Testis (tissue), 3 donors: Measurements from ENCODE around the gene FEN1. TPM values are rescaled to one million over a fixed set of nuclear protein-coding genes. Genes with fewer than 3 reads are reported as not detected.

Experiments
- DNase-seq: peaks from one replicate; pipeline ENCODE4 v3.0.0-alpha.2; 2019
- H3K27ac ChIP-seq, 2 donors: fragments of 200-600 bp; sonication (generic); one replicate each; pipeline ENCODE4 v1.5.1; 2019
- H3K27me3 ChIP-seq: fragments of 200-600 bp; sonication (generic); one replicate; pipeline ENCODE4 v1.5.1; 2019
- H3K36me3 ChIP-seq: fragments of 200-600 bp; sonication (generic); one replicate; pipeline ENCODE4 v1.5.1; 2017; ENCODE audit warnings: low read depth; ENCODE audit errors: missing control alignments
- H3K4me1 ChIP-seq: fragments of 200-600 bp; sonication (generic); one replicate; pipeline ENCODE4 v1.5.1; 2019
- H3K4me3 ChIP-seq, 2 donors: fragments of 200-600 bp; sonication (generic); one replicate each; pipeline ENCODE4 v1.5.1; 2017 to 2019
- H3K9me3 ChIP-seq: fragments of 200-600 bp; sonication (generic); one replicate; pipeline ENCODE4 v1.5.1; 2017
- POLR2A ChIP-seq: fragments of 450-650 bp; IDR thresholded peaks from one replicate; pipeline ENCODE4 v1.6.1; 2017; ENCODE audit warnings: antibody characterized with exemption, mild to moderate bottlenecking, moderate library complexity
- WGBS, 2 donors: methylation state at CpG; one replicate each; pipeline ENCODE4 v1.1.5; 2018; 5-methylcytosine and 5-hydroxymethylcytosine counted together
- intact Hi-C: fragments of 100-400 bp; cut with DNase I; formaldehyde crosslinking; loops from one replicate; pipeline ENCODE4 v1.15.1; 2023; ENCODE audit warnings: low total_unique reads
- polyA plus RNA-seq: library from polyadenylated mRNA; stranded (reverse); fragments of 350-450 nt; fragmentation: Illumina TruSeq; extraction: RNeasy Lipid Tissue Mini Kit (QIAGEN cat#74804); gene quantifications from one replicate; pipeline ENCODE4 v1.2.3, GENCODE V29; 2014; ENCODE audit warnings: low read depth, low replicate concordance; ENCODE audit not compliant: insufficient read depth
- total RNA-seq, 2 donors: library from RNA; depleted of rRNA; stranded (reverse); fragments of >200 nt; gene quantifications; one replicate each; pipeline ENCODE4 v1.2.3, GENCODE V29; 2016
- TF ChIP-seq, protein P1 (sequence below), 3 experiments: fragments of 450-650 bp in 2 of 3; fragments of 200-600 bp in 1 of 3; sonication (generic) in 1 of 3; IDR thresholded peaks; one replicate each; pipeline ENCODE4 v1.5.1; 2016 to 2019; ENCODE audit warnings: antibody characterized with exemption in 3 of 3, mild to moderate bottlenecking in 2 of 3, moderate library complexity in 1 of 3

The FEN1 gene
- total and polyA plus RNA-seq, 3 donors from 2014 or later: 22.7 to 31.5 (median 27.3) TPM

DNA sequence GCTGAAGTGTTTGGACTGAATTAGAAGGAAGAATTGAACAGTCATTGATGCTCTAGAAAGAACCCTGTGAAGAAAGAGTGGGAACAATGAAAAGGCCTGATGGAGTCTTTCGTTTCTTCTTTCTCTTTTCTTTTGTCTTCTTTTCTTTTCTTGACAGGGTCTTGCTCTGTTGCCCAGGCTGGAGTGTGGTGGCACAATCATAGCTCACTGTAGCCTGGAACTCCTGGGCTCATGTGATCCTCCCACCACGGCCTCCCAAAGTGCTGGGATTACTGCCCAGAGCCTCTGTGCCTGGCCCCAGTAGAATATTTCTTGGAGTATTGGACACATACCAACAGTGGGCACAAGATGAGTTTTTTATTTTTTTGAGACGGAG lies 1.1 kb downstream of the FEN1 start:
- no peaks in the 10 kb centered on the region for H3K9me3 ChIP-seq
- TF ChIP-seq POLR2A: no peak
- TF ChIP-seq, protein P1, sequence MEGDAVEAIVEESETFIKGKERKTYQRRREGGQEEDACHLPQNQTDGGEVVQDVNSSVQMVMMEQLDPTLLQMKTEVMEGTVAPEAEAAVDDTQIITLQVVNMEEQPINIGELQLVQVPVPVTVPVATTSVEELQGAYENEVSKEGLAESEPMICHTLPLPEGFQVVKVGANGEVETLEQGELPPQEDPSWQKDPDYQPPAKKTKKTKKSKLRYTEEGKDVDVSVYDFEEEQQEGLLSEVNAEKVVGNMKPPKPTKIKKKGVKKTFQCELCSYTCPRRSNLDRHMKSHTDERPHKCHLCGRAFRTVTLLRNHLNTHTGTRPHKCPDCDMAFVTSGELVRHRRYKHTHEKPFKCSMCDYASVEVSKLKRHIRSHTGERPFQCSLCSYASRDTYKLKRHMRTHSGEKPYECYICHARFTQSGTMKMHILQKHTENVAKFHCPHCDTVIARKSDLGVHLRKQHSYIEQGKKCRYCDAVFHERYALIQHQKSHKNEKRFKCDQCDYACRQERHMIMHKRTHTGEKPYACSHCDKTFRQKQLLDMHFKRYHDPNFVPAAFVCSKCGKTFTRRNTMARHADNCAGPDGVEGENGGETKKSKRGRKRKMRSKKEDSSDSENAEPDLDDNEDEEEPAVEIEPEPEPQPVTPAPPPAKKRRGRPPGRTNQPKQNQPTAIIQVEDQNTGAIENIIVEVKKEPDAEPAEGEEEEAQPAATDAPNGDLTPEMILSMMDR (IDR thresholded peaks at IDR 0.05): no peak
- intact Hi-C loops: loop anchor here (10.0 kb wide), 2 partner anchors 161 to 311 kb away; partner anchors contain the start of gene BEST1
- H3K27ac ChIP-seq: no peak overlapping the region
- WGBS, 2 donors: 35 to 58% methylated on average over 3 of the region's 3 CpGs
- no peak overlapping the region for H3K4me3 ChIP-seq
- DNase-seq: no peak
- H3K4me1 ChIP-seq: peaks cover 20% of the 10 kb centered on the region
- H3K27me3 ChIP-seq: no peaks in the 10 kb centered on the region
- no peaks in the 10 kb centered on the region for H3K36me3 ChIP-seq

DNA sequence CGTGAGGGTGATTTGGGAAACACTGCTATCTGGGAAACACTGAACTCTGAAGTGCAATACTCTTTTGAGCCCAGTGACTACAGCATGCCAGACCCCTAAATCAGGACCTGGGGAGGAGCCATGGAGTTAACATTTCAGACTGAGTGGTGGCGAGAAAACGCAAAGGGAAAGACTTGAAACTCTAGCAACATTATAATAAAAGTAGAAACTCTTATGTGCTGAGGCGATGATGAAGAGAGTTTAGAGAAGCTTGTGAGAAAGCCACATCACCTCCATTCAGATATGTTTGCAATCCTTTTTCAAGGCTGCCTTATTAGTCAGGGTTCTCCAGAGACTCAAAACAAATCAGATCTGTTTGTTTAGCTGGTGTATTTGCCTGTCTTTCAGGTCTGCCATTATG lies 1.9 kb downstream of the FEN1 start:
- no peak for DNase-seq
- H3K27ac ChIP-seq: no peak overlapping the region
- no peak for TF ChIP-seq POLR2A
- TF ChIP-seq, protein P1 (IDR thresholded peaks at IDR 0.05): no peak
- 83 to 84% methylated on average over 4 of the region's 4 CpGs for WGBS, 2 donors
- intact Hi-C loops: loop anchor here (10.0 kb wide), 2 partner anchors 160 to 310 kb away; partner anchors contain the start of gene BEST1
- no peak overlapping the region for H3K4me3 ChIP-seq
- no peaks in the 10 kb centered on the region for H3K27me3 ChIP-seq
- H3K36me3 ChIP-seq: no peaks in the 10 kb centered on the region
- no peaks in the 10 kb centered on the region for H3K9me3 ChIP-seq
- peaks cover 20% of the 10 kb centered on the region for H3K4me1 ChIP-seq

DNA sequence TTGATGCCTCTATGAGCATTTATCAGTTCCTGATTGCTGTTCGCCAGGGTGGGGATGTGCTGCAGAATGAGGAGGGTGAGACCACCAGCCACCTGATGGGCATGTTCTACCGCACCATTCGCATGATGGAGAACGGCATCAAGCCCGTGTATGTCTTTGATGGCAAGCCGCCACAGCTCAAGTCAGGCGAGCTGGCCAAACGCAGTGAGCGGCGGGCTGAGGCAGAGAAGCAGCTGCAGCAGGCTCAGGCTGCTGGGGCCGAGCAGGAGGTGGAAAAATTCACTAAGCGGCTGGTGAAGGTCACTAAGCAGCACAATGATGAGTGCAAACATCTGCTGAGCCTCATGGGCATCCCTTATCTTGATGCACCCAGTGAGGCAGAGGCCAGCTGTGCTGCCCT lies 2.7 kb downstream of the FEN1 start:
- no peak overlapping the region for H3K4me3 ChIP-seq
- 83 to 91% methylated on average over 12 of the region's 12 CpGs for WGBS, 2 donors
- no peak for DNase-seq
- no peaks in the 10 kb centered on the region for H3K27me3 ChIP-seq
- no peaks in the 10 kb centered on the region for H3K36me3 ChIP-seq
- TF ChIP-seq, protein P1 (IDR thresholded peaks at IDR 0.05): no peak
- TF ChIP-seq POLR2A: no peak
- no peaks in the 10 kb centered on the region for H3K9me3 ChIP-seq
- peaks cover 20% of the 10 kb centered on the region for H3K4me1 ChIP-seq
- intact Hi-C loops: loop anchor here (10.0 kb wide), 2 partner anchors 159 to 309 kb away; partner anchors contain the start of gene BEST1
- H3K27ac ChIP-seq: no peak overlapping the region

DNA sequence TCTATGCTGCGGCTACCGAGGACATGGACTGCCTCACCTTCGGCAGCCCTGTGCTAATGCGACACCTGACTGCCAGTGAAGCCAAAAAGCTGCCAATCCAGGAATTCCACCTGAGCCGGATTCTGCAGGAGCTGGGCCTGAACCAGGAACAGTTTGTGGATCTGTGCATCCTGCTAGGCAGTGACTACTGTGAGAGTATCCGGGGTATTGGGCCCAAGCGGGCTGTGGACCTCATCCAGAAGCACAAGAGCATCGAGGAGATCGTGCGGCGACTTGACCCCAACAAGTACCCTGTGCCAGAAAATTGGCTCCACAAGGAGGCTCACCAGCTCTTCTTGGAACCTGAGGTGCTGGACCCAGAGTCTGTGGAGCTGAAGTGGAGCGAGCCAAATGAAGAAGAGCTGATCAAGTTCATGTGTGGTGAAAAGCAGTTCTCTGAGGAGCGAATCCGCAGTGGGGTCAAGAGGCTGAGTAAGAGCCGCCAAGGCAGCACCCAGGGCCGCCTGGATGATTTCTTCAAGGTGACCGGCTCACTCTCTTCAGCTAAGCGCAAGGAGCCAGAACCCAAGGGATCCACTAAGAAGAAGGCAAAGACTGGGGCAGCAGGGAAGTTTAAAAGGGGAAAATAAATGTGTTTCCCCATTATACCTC lies 3.3 kb downstream of the FEN1 start:
- WGBS, 2 donors: 89 to 93% methylated on average over 10 to 17 of the region's 18 CpGs
- intact Hi-C loops: loop anchor here (10.0 kb wide), 2 partner anchors 159 to 309 kb away; partner anchors contain the start of gene BEST1

More for the DNA sequence above, 3.3 kb downstream of the FEN1 start:
- H3K4me3 ChIP-seq: no peak overlapping the region
- DNase-seq: no peak
- H3K9me3 ChIP-seq: no peaks in the 10 kb centered on the region
- peaks cover 20% of the 10 kb centered on the region for H3K4me1 ChIP-seq
- H3K27ac ChIP-seq: no peak overlapping the region
- no peaks in the 10 kb centered on the region for H3K36me3 ChIP-seq
- no peaks in the 10 kb centered on the region for H3K27me3 ChIP-seq
- TF ChIP-seq POLR2A: no peak
- TF ChIP-seq, protein P1 (IDR thresholded peaks at IDR 0.05): no peak
